GM19438 (cell line): ENCODE measurements around the gene THRB.
"Not testable (repeated sequence)": the region's sequence is repeated elsewhere in the genome, so short reads cannot be mapped to it uniquely, and the experiment has no call there.

Source experiments
- ATAC-seq: cut with Tn5 transposase; IDR thresholded peaks from one replicate; pipeline ENCODE4 v1.9.1; 2021; ENCODE audit warnings: low read depth; ENCODE audit not compliant: unreplicated experiment

Gene THRB

DNA sequence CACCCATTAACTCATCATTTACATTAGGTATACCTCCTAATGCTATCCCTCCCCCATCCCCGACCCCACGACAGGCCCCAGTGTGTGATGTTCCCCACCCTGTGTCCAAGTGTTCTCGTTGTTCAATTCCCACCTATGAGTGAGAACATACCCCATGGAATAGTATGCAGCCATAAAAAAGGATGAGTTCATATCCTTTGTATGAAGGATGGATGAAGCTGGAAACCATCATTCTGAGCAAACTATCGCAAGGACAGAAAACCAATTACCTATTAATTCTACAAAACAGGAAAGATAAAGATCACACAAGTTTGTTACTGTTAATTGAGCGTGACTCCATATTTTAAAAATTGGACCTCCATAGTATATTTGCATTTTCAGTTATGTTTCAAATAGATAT is 81.0 kb downstream of the THRB start:
- not testable (repeated sequence) for ATAC-seq

DNA sequence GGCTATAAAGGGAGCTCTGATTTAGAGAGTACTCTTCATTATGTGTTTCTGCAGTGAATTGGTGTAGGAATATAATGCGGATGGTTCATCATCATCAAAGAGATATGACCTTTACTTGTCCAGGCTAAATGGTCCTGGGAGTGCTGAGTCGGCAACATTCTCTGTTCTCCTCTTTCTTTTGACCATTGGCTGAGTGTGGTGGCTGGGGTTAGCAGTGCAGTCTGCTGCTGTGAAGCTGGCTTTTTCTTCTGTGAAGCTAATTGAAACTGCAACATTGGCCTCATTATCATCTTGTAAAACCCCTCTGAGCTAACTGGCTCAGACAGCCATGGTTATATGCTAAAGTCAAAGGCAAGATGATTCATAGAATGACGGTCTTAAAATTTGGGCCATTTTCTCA is 83.8 kb downstream of the THRB start:
- ATAC-seq, result no peak

DNA sequence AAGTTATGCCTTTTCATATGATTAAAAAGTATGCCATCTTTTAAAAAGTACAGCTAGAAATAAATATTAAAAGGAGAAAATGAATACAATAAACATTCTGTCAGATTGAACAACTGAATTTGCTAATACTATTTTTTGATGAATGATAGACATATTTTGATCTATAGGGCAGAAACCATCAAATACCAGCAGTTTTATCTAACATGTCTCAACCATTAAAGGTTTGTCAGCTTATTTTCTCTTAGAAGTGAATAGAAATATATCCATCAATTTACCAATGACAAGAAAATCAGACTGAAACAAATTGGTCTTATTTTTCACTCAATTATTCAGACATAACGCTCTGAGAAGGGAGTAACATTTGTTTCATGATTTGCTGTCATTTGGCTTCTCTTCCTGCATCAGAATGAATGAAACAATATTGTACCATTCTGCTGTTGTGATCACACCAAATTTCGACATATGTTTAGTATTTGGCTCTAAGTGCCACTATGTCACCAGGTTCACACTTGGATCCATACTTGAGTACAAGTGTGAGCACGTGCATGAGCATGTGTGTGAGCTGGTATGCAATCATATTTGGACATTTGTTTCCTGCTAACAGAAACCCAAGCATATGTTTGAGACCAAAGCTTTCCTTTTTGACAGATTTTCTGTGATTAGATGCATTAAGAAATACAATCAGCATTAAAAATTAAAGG is 86.5 kb downstream of the THRB start:
- no peak for ATAC-seq

DNA sequence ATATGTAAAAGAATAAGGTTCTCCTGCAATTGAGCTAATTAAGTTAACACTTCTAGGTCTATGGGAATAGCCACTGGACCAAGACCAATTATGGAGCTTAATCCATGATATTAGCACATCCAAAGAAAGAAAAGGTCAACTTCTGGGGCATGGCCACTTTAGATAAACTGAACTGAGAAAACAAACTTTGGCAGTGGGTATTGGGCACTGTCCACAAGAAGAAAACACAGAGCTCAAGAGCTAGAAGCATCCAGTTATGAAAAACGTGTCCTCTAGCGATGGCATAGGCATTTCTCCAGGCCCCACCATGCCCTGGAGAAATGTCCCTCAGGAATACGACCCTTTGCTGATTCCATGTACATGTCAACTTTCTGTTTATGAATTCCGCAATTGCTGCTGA is 87.8 kb downstream of the THRB start:
- ATAC-seq, result no peak

DNA sequence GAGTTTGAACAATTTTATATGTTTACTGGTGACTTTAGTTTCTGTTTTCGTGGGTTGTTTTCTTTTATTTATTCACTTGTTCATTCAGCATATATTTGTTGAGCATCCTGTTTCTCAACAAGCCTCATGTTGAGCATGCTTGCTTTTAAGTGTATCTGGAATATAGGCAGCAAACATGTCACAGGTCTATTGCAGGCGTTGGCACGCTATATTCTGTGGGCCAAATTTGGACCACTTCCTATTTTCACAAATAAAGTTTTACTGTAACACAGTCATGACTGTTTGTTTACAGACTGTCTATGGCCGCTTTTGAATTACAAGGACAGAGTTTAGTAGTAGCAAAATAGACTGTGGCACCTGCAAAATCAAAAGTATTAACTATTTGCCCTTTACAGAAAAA is 89.6 kb downstream of the THRB start:
- no peak for ATAC-seq

DNA sequence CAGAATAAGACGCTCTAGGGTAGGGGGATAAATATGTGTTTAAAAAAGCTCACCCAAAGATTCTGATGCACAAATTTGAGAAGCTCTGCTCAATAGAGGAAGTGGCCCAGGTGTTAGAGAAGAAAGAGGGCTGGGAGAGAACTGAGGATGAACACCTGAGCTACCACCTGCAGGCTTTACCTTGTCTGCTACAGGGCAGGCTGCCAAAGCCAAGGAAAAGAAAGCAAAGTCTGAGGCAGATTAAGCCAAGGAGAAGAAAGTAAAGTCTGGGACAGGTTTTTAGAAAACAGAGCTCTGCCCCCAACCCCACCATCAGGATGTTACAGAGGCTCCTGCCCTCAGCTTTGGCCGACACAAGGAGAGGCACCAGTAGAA is 92.9 kb downstream of the THRB start:
- no peak for ATAC-seq

DNA sequence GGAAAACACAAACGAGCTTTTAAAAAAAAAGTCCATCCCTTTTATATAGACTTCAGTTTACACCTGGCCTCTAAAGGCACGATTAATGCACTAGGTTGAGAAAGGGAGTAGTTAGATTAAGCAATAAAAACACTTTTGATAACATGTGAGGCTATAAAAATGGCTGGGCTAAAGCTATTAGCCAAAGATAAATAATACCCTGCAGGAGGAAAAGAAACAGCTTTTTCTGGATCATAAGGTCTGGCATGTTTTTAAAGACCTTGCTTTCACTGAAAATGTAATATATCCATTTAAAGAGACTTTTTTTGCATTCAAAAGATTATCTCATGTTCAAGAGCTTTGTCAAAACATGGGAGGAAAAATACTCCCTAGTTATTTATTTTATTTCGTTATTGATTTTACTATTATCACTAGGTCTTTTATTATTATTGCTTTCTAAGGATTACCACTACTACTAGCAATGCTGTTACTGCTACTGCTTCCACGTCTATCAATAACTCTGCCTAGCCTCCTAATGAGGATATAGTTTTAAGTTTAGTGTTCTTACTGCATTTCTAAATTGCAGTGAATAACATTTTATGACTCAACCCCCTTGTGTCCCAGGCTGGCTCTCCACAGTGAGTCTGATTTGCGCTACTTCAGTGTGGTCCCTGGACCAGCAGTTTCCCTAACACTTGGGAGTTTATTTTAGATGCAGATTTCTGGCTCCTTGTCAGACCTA is 93.4 kb downstream of the THRB start:
- no peak for ATAC-seq

DNA sequence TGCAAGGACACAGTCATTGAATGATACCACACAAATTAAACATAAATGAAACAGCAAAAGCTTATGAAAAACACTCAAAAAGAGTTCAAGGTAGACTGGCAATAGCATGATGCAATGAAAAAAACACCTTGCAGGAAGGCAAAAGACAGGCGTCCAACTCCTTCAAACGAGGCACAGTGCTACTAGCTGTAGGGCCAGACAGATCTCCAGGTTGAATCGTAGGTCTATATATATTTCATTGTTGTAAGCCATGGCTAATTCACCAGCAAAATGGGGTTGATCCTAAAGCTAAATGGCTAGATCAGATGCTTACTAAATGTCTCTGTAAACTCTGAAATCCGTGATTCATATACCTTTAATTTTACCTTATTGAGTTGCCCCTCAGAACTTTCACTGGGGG is 94.2 kb downstream of the THRB start:
- no peak for ATAC-seq

DNA sequence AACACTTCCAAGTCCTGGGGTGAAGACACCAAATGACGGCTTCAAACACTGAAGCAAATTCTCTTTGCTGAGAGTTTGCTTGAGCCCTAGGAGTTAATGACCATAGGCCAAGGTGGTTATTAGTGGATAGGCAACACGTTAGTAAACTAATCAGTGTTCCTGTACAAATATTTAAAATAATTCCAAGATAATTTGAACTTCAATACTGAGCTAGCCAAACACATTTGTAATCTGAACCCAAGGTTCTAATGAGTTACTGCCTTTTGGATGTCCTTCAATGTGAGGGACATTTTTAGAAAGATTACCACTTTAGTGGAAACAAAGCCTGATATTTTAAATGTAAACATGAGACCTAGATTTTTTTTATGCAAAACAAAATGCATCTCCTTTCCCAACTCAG is 94.6 kb downstream of the THRB start:
- ATAC-seq, result no peak

DNA sequence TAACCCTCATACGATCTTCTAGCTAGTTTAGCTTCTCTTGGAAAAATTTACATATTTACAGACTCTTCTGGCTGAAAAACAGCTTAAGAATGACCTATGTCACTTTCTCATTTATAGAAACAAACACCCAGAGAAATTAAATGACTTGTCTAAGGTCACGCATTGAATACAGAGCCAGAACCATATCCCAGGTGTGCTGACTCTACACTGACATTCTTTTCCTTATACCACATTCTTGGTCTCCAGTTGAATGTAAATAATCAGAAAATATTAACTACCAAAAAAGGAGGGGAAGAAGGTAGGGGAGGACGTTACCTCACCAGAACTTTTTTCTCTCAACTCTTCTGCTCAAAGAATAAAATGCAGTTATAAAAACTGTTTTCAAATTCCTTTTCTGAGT is 95.0 kb downstream of the THRB start:
- no peak for ATAC-seq

DNA sequence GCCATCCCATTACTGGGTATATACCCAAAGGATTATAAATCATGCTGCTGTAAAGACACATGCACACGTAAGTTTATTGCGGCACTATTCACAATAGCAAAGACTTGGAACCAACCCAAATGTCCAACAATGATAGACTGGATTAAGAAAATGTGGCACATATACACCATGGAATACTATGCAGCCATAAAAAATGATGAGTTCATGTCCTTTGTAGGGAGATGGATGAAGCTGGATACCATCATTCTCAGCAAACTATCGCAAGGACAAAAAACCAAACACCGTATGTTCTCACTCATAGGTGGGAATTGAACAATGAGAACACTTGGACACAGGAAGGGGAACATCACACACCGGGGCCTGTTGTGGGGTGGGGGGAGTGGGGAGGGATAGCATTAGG is 95.9 kb downstream of the THRB start:
- ATAC-seq, result not testable (repeated sequence)

DNA sequence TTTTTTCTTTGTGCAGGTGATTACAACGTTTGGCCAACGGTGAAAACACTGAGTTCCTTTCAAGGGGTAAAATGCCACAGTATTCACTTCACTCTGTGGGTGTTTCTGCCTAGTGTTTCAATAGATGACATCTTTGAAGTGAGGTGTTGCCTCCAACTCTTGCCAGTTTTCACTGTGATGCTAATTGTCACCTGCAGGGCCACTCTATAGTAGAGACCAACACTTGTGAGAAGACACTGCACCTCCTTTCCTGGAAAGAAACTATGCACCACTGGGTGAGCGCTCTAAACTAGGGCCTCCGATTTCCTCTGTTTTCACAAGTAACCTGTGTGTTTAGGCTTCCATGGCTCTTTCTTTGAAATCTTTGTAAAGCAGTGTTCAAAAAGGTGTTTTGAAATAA is 98.3 kb downstream of the THRB start:
- ATAC-seq, result no peak

DNA sequence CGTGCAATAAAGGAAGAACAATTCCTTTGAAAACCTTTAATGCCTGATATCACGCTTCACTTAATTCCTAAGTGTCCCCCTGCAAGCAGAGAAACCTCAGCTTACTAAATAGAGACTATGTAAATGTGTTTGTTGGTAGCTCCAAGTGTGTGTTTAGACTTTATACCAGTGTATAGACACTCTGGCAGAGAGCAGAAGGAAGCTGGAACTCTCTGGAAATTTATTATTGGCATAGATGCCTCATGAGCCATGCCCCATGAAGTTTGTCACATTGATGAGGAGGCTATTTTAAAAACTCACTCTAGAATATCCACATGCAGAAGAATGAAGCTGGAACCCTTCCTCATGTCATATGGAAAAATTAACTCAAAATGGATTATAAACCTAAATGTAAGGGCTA is 99.9 kb downstream of the THRB start:
- no peak for ATAC-seq

DNA sequence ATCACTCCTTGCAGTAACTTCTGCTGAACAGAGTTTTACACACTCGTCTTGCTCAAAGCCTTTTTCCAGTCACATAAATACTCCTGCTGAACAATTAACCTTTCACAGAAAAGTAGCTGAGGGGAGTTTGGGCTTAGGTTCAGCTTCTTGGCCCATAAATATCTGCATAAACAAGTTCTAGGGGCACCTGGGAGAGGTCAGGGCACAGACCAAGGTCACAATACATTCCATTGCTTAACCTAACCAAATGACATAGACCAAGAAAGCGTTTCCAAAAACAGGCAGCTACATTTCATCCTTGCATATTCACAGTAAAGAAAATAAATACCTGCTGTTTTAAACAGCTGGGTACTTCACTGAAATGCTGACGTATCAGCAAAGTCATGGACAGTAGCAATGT is 101.3 kb downstream of the THRB start:
- no peak for ATAC-seq

DNA sequence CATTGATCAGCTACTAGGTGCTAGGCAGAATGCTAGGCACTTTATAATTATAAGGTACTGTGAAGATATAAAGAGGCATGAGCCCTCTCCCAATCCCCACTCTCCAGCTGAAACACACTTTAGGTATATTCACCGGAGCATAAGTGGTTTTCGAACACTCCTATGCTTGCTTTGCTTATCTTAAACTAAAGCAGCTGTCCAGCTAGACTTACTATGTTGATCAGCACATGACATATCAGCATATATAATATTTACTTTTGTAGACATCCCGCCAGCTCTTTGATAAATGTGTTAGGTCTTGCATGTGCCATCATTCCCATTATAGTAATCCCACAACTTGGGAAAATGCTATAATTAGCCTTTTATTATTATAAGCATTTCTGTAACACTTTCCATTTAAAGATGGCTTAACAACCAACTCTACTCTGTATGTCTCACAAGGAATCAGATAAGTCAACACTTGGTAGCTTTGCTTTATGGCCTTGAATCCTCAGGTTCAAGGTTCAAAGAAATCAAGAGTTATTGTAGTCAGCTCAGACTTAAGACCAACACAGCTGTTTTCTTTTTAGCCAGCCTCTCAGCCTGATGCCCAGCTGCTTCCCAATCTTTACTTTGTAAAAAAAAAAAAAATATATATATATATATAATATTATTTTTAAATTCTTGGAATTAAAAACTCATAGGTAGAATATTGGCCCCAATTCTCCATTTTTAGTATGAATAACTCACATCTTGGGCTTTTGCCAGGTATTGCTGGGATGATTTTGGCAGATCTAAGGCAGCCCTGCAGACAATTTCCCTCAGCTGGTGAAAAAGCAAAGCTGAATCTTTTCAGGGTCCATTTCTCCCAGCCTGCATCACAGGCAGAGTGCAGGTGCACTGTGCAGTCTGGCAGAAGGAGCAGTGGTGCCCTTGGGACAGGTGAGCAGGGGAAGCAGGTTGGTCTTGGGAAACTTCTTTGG is 104.2 kb downstream of the THRB start:
- ATAC-seq, result no peak

DNA sequence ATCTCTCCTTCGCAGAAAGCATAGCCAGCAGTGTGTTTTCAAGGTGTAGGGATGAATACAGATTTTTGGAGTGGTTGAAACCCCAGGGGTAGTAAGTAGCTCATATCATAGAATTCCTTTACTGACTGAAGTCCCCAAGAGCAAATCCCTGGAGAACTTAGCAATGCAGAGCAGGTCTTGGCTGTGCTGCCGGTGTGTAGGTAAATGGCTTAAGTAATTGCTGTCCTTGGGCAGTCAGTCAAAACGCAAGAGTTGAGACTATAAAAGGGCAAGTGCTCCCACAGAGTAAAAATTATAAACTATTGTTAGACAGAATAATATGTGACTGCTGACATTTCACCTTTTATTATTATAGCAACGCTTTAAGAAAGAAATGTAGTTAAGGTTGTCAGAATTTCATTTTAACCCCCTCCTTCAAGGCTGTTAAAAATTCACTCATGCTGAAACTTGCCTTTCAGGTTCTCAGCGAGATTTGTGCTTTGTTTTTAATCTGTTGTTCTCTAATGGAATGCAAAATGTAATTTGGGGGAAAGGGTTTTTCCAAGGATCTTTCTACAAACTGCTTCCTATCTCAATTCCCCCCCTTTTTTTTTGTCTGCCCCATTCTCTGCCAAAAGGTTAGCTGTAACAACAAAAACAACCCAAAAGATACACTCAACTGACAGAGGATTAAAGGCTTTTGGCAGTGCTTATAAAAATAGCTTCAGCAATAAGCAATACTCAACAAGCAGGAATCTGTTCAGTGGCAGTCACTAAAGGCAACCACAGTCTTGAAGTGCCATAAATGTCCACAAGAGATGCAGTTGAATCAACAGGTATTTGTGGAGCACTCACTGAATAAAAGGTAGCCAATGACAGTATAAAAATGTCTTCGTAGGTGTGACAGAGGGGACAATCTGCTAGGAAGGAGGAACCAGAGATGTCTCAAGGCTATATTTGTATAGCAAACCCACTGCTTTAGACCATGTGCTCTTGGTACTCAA is 105.3 kb downstream of the THRB start:
- no peak for ATAC-seq

DNA sequence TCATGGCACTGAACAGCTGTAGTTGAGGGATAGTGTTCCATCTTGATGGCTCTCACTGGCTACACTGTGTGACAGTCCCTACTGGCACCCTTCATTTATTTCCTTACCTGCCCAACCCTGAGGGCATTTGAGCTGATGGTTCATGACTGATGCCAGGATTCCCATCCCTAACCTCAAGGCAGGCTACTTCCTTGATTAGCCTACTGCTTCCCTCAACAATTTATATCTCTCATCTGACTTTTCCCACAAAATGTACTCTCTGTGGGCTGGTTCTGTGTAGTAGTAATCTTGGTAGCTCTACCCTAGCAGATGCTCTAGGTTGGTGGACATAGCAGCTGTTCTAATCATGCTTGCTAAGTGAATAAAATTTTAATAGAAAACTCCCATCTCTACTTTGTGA is 106.0 kb downstream of the THRB start:
- ATAC-seq, result no peak

DNA sequence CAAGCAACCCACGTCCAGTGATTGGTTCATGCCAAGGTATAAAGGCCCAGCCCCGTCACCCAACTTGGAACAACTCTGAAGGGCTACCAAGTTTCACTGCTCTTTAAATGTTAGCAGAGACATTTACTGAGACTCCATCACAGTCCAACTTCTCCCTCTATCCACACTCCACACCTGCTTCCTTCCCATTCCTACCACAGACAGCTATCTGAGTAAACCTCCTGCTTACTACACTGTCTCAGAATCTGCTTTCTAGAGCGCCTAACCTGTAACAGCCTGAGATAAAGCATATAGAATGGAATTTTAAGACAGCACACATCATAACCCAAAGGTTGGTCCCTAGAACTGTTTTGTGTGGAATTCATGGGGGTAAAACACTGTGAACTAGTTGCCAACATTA is 106.5 kb downstream of the THRB start:
- ATAC-seq, result no peak

DNA sequence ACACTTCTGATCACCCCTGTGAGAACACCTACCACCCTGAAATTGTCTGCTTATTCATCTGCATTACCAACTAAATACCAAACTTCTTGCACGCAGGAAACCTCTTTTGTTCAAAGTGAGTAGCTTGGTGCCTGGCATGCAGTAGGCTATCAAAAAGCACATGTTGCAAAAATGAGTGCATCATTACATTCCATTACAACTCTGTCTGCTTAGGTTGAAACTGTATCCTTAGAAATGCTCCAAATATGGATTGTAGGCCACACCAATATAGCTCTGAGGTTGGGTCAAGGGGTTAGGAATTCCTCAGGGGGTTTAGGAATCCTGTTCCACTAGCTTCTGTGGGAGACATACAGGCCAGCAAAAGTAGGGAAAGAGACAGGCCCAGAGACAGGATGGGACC is 107.2 kb downstream of the THRB start:
- no peak for ATAC-seq

DNA sequence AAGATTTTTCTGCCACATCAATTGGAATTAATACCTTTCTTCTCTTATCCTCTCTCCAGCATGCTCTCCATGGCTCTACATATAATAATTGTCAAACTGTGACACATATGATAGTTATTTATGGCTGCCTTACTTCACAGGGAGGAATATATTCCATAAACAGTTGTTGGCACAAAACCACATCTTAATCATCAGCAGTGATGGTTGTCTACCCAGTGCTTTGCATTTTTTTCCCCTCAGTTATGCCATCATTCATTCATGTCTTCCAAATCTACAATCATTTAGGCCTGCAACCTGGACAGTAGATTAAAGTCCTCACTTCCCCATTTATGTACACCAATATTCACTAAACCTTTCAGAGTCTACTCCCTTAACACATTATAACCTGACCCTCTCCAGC is 107.7 kb downstream of the THRB start:
- ATAC-seq, result no peak
